Tibial nerve (tissue), 4 donors: ENCODE measurements around the gene PADI4. TPM values are rescaled to one million over a fixed set of nuclear protein-coding genes. Genes with fewer than 3 reads are reported as not detected.
"Not testable (repeated sequence)": the region's sequence is repeated elsewhere in the genome, so short reads cannot be mapped to it uniquely, and the experiment has no call there.

ENCODE experiments used
- DNase-seq, 2 donors: peaks; one replicate each; pipeline ENCODE4 v3.0.0-alpha.2; 2019; ENCODE audit warnings: low spot score in 2 of 2
- H3K27ac ChIP-seq, 4 donors: fragments of 200-600 bp; sonication (generic) in 3 of 4; one replicate each; pipeline ENCODE4 v1.5.1; 2017 to 2019; ENCODE audit warnings: mild to moderate bottlenecking in 1 of 4
- H3K27me3 ChIP-seq, 2 donors: fragments of 200-600 bp; sonication (generic) in 1 of 2; one replicate each; pipeline versions ENCODE4 v1.5.1 to v1.6.0; 2017 to 2019
- H3K36me3 ChIP-seq, 3 donors: fragments of 200-600 bp; sonication (generic); one replicate each; pipeline ENCODE4 v1.5.1; 2018 to 2019
- H3K4me1 ChIP-seq, 4 donors: fragments of 200-600 bp; sonication (generic) in 3 of 4; one replicate each; pipeline ENCODE4 v1.5.1; 2017 to 2019
- H3K4me3 ChIP-seq, 4 donors: fragments of 200-600 bp; sonication (generic) in 3 of 4; one replicate each; pipeline ENCODE4 v1.5.1; 2017 to 2019; ENCODE audit warnings: mild to moderate bottlenecking in 1 of 4, moderate library complexity in 1 of 4
- H3K9me3 ChIP-seq, 4 donors: fragments of 200-600 bp; sonication (generic) in 3 of 4; one replicate each; pipeline ENCODE4 v1.5.1; 2017 to 2019
- CTCF ChIP-seq, 5 experiments: fragments of 200-600 bp in 3 of 5; fragments of 450-650 bp in 2 of 5; sonication (generic) in 3 of 5; IDR thresholded peaks; one replicate each; pipeline ENCODE4 v1.5.1; 2016 to 2019; ENCODE audit warnings: antibody characterized with exemption in 5 of 5, mild to moderate bottlenecking in 3 of 5, moderate library complexity in 2 of 5
- EP300 ChIP-seq, 2 donors: sonication (generic); formaldehyde crosslinking; IDR thresholded peaks; one replicate each; pipeline ENCODE4 v1.6.1; 2017; ENCODE audit warnings: antibody characterized with exemption in 2 of 2, mild to moderate bottlenecking in 1 of 2
- POLR2A ChIP-seq, 2 donors: fragments of 450-650 bp; IDR thresholded peaks; one replicate each; pipeline ENCODE4 v1.6.1; 2017; ENCODE audit warnings: antibody characterized with exemption in 2 of 2, mild to moderate bottlenecking in 2 of 2, moderate library complexity in 2 of 2
- WGBS, 2 donors: methylation state at CpG; one replicate each; pipeline ENCODE4 v1.1.5; 2018; 5-methylcytosine and 5-hydroxymethylcytosine counted together
- total RNA-seq, 4 donors: library from RNA; depleted of rRNA; stranded (reverse); fragments of >200 nt; gene quantifications; one replicate each; pipeline ENCODE4 v1.1.0, GENCODE V29; 2016

PADI4 gene
- total RNA-seq, 4 donors from 2014 or later = not detected

GRCh38 chr1:17403081-17403480, 95.1 kb downstream of the PADI4 start:
- Histone ChIP-seq H3K9me3 (no peaks in the 10 kb centered on the region), H3K27me3 (no peaks in the 10 kb centered on the region), H3K36me3 (peaks cover 0 to 12% (median 2%) of the 10 kb centered on the region in 3 donors), H3K4me1 (no peaks in the 10 kb centered on the region), H3K27ac (no peak overlapping the region), H3K4me3 (no peak overlapping the region)
- no peak for DNase-seq
- 31 to 54% methylated on average over 3 of the region's 3 CpGs for WGBS, 2 donors
- no peak for TF ChIP-seq CTCF (IDR thresholded peaks at IDR 0.05)
- TF ChIP-seq POLR2A (IDR thresholded peaks at IDR 0.05) = no peak
- TF ChIP-seq EP300 (IDR thresholded peaks at IDR 0.05) = no peak

- Histone ChIP-seq H3K9me3 (no peaks in the 10 kb centered on the region), H3K27me3 (no peaks in the 10 kb centered on the region), H3K4me1 (no peaks in the 10 kb centered on the region), H3K36me3 (peaks cover 0 to 22% (median 6%) of the 10 kb centered on the region in 3 donors), H3K4me3 (no peak overlapping the region), H3K27ac (no peak overlapping the region)
- no peak for DNase-seq
- WGBS, 2 donors = 56 to 61% methylated on average over 15 of the region's 15 CpGs
- TF ChIP-seq POLR2A (IDR thresholded peaks at IDR 0.05) (no peak), CTCF (IDR thresholded peaks at IDR 0.05) (no peak), EP300 (IDR thresholded peaks at IDR 0.05) (no peak)
Measured at GRCh38 chr1:17404034-17404684, 96.2 kb downstream of the PADI4 start.

GRCh38 chr1:17404820-17405219, 96.8 kb downstream of the PADI4 start:
- H3K36me3 ChIP-seq = peaks cover 0 to 29% (median 12%) of the 10 kb centered on the region in 3 donors
- no peak for DNase-seq
- no peak for TF ChIP-seq EP300 (IDR thresholded peaks at IDR 0.05)
- no peak for TF ChIP-seq CTCF (IDR thresholded peaks at IDR 0.05)
- no peak for TF ChIP-seq POLR2A (IDR thresholded peaks at IDR 0.05)
- no peak overlapping the region for H3K4me3 ChIP-seq
- H3K4me1 ChIP-seq = no peaks in the 10 kb centered on the region
- H3K27ac ChIP-seq = no peak overlapping the region
- WGBS, 2 donors = 36 to 66% methylated on average over 6 of the region's 6 CpGs
- no peaks in the 10 kb centered on the region for H3K27me3 ChIP-seq
- H3K9me3 ChIP-seq = no peaks in the 10 kb centered on the region

GRCh38 chr1:17405898-17406759, 98.1 kb downstream of the PADI4 start:
- no peaks in the 10 kb centered on the region for H3K9me3 ChIP-seq
- H3K4me1 ChIP-seq = no peaks in the 10 kb centered on the region
- peak; percentile 39 to 47 for DNase-seq
- H3K27ac ChIP-seq = no peak overlapping the region
- 42 to 45% methylated on average over 14 of the region's 15 CpGs for WGBS, 2 donors
- no peaks in the 10 kb centered on the region for H3K27me3 ChIP-seq
- H3K4me3 ChIP-seq = no peak overlapping the region
- peaks cover 0 to 42% (median 19%) of the 10 kb centered on the region in 3 donors for H3K36me3 ChIP-seq
- no peak for TF ChIP-seq EP300 (IDR thresholded peaks at IDR 0.05)
- TF ChIP-seq CTCF (IDR thresholded peaks at IDR 0.05) = peak; percentile 54 to 73 (median 63)

GRCh38 chr1:17406760-17407475, 98.9 kb downstream of the PADI4 start:
- H3K9me3 ChIP-seq, H3K27me3 ChIP-seq, DNase-seq, H3K4me1 ChIP-seq, H3K27ac ChIP-seq, H3K4me3 ChIP-seq: not testable (repeated sequence)
- 79 to 84% methylated on average over 16 of the region's 16 CpGs for WGBS, 2 donors
- peaks cover 0 to 50% (median 21%) of the 10 kb centered on the region in 3 donors for H3K36me3 ChIP-seq

- H3K27me3 ChIP-seq, H3K27ac ChIP-seq, H3K4me3 ChIP-seq, H3K4me1 ChIP-seq, H3K9me3 ChIP-seq, DNase-seq: not testable (repeated sequence)
- 93 to 94% methylated on average over 30 of the region's 30 CpGs for WGBS, 2 donors
- peaks cover 0 to 60% (median 24%) of the 10 kb centered on the region in 3 donors for H3K36me3 ChIP-seq
Measured at GRCh38 chr1:17407786-17408514, 100.0 kb downstream of the PADI4 start.
